ENCODE results near the gene GCLC. TPM values are rescaled to one million over a fixed set of nuclear protein-coding genes. Genes with fewer than 3 reads are reported as not detected.

Gene GCLC
- total RNA-seq, 6 experiments from 2014 or later, result 10.6 to 18.1 (median 16.0) TPM

DNA sequence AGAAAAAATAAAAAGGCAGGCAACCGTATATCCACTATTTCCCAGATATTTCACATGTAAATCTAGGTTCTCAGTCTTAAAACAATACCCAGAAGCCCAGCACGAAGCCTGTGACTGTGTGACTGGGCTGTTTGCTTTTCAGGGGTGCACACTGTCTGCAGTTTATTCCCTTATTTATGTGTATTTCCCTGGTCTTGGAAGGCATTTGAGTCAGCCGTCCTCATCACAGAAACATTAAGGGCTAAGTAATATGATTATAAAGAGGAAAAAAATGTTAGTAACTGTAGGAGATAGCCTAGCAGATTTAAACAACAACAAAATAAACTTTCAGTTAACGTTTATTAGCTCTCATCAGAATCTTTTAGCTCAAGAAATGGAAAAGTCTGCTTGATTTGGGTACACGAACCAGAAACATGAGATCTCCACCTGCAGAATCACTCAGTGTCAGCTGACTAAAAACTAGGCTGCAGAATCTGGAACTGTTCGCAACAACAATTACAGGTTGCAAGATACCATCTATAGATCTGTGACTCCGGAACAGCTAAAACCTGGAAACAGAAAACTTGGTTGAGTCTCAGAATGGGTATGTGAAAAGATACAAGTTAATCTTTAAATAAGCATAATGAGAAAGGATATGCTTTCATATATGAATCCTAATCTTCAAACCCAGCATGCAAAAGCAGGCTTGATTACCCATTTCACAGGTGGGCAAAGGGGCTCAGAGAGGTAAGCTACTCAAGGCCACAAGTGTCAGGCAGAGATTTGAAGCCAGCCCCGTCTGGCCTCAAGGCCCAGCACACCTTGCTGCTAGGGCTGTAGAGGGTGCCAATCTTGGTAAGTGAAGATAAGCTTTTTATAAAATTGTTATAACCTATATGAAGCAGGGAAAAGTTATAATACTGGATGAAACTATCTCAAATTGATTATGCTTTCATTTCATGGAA is 21.1 kb downstream of the GCLC start:
- no peaks in the 10 kb centered on the region; the same call in 1 of the 2 replicates for H3K27me3 Mint-ChIP-seq (ENCODE audit: insufficient read depth)
- no peaks in the 10 kb centered on the region for H3K36me3 Mint-ChIP-seq (ENCODE audit: low read depth)
- H3K9me3 Mint-ChIP-seq, result no peaks in the 10 kb centered on the region
- TF ChIP-seq, protein P1, sequence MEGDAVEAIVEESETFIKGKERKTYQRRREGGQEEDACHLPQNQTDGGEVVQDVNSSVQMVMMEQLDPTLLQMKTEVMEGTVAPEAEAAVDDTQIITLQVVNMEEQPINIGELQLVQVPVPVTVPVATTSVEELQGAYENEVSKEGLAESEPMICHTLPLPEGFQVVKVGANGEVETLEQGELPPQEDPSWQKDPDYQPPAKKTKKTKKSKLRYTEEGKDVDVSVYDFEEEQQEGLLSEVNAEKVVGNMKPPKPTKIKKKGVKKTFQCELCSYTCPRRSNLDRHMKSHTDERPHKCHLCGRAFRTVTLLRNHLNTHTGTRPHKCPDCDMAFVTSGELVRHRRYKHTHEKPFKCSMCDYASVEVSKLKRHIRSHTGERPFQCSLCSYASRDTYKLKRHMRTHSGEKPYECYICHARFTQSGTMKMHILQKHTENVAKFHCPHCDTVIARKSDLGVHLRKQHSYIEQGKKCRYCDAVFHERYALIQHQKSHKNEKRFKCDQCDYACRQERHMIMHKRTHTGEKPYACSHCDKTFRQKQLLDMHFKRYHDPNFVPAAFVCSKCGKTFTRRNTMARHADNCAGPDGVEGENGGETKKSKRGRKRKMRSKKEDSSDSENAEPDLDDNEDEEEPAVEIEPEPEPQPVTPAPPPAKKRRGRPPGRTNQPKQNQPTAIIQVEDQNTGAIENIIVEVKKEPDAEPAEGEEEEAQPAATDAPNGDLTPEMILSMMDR (IDR thresholded peaks at IDR 0.05), result no peak
- H3K27ac Mint-ChIP-seq, result peak overlapping the region; percentile 83
- H3K4me1 Mint-ChIP-seq (ENCODE audit: low read depth), result peaks cover 44% of the 10 kb centered on the region
- DNase-seq, result peak; percentile 20
- peak overlapping the region; percentile 49; the same call in 1 of the 2 replicates for H3K4me3 Mint-ChIP-seq

DNA sequence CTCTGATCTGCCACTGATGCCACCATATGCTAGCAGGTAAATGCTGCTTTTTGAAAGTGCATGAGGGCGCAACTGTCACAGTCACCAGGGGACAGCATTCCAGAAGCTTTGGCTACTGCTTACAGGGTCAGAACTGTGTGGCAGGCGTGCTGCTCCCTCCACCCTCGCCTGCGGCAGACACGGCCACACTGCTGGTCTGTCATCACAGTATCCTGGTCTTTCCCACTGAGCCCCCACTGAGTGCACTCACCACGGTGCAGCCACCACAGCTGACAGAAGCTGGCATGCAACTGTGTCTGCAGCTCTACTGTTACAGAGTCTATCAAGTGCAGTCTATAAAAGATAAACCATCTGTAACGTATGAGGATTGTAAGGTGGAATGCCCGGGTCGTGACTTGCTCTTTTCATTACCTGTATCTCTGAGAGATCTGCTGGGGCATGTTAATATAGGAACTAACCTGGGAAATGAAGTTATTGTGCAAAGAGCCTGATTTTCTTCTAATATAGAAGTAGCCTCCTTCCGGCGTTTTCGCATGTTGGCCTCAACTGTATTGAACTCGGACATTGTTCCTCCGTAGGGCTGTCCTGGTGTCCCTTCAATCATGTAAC is 24.5 kb downstream of the GCLC start:
- H3K27me3 Mint-ChIP-seq (ENCODE audit: insufficient read depth), result no peaks in the 10 kb centered on the region; the same call in 1 of the 2 replicates
- no peak for DNase-seq
- H3K27ac Mint-ChIP-seq, result no peak overlapping the region
- H3K4me1 Mint-ChIP-seq (ENCODE audit: low read depth), result peaks cover 47% of the 10 kb centered on the region
- no peak overlapping the region for H3K4me3 Mint-ChIP-seq
- H3K36me3 Mint-ChIP-seq (ENCODE audit: low read depth), result peaks cover 10% of the 10 kb centered on the region; the same call in 1 of the 2 replicates
- TF ChIP-seq, protein P1 (IDR thresholded peaks at IDR 0.05), result no peak
- no peaks in the 10 kb centered on the region for H3K9me3 Mint-ChIP-seq

GRCh38 chr6:53518862-53519261 is 26.0 kb downstream of the GCLC start:
- Mint-ChIP-seq H3K9me3 (no peaks in the 10 kb centered on the region), H3K36me3 (ENCODE audit: low read depth) (peaks cover 14% of the 10 kb centered on the region; the same call in 1 of the 2 replicates), H3K4me1 (ENCODE audit: low read depth) (peaks cover 31% of the 10 kb centered on the region), H3K4me3 (no peak overlapping the region), H3K27me3 (ENCODE audit: insufficient read depth) (no peaks in the 10 kb centered on the region; the same call in 1 of the 2 replicates), H3K27ac (no peak overlapping the region)
- TF ChIP-seq, protein P1 (IDR thresholded peaks at IDR 0.05), result no peak
- no peak for DNase-seq

DNA sequence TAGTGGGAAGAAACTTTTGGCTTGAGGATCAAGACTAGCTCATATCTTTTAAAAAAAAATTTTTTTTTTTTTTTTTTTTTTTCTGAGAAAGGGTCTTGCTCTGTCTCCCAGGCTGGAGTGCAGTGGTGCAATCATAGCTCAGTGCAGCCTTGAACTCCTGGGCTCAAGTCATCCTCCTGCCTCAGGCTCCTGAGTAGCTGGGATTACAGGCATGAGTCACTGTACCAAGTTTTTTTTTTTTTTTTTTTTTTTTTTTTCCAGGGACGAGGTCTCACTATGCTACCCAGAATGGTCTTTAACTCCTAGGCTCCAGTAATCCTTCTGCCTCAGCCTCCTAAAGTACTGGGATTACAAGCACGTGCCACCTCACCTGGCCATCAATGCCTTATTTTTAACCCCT is 27.9 kb downstream of the GCLC start:
- Mint-ChIP-seq H3K4me3 (no peak overlapping the region), H3K27ac (no peak overlapping the region)
- DNase-seq, result peak; percentile 41

GRCh38 chr6:53514677-53515076 is 30.2 kb downstream of the GCLC start:
- no peak for DNase-seq
- H3K27me3 Mint-ChIP-seq (ENCODE audit: insufficient read depth), result peaks cover under 1% of the 10 kb centered on the region; the same call in 1 of the 2 replicates
- no peaks in the 10 kb centered on the region for H3K9me3 Mint-ChIP-seq
- H3K4me3 Mint-ChIP-seq, result no peak overlapping the region
- TF ChIP-seq, protein P1 (IDR thresholded peaks at IDR 0.05), result no peak
- peaks cover 15% of the 10 kb centered on the region for H3K4me1 Mint-ChIP-seq (ENCODE audit: low read depth)
- peaks cover 37% of the 10 kb centered on the region for H3K36me3 Mint-ChIP-seq (ENCODE audit: low read depth)
- no peak overlapping the region for H3K27ac Mint-ChIP-seq

More for the DNA sequence above, 27.9 kb downstream of the GCLC start:
- no peaks in the 10 kb centered on the region; the same call in 1 of the 2 replicates for H3K27me3 Mint-ChIP-seq (ENCODE audit: insufficient read depth)
- H3K36me3 Mint-ChIP-seq (ENCODE audit: low read depth), result peaks cover 23% of the 10 kb centered on the region
- TF ChIP-seq, protein P1 (IDR thresholded peaks at IDR 0.05), result no peak
- H3K9me3 Mint-ChIP-seq, result no peaks in the 10 kb centered on the region
- peaks cover 15% of the 10 kb centered on the region for H3K4me1 Mint-ChIP-seq (ENCODE audit: low read depth)
